Psoas muscle (tissue), 8 donors: ENCODE data around the gene MDH1. TPM values are rescaled to one million over a fixed set of nuclear protein-coding genes. Genes with fewer than 3 reads are reported as not detected.

Experiments
- ATAC-seq, 4 donors: fragments of 200-7000 bp; cut with Tn5 transposase; one replicate each; pipeline ENCODE4 v1.9.1; 2020; ENCODE audit warnings: moderate library complexity in 3 of 4, mild to moderate bottlenecking in 2 of 4
- DNase-seq, 2 donors: peaks; one replicate each; pipeline ENCODE4 v3.0.0-alpha.2; 2020
- H3K27ac ChIP-seq: fragments of 200-600 bp; one replicate; pipeline ENCODE4 v1.8.0; 2022
- H3K27me3 ChIP-seq, 3 donors: fragments of 200-600 bp in 1 of 3; one replicate each; pipeline versions ENCODE4 v1.6.1 to v1.8.0; 2013 to 2022; ENCODE audit warnings: low read length in 2 of 3, mild to moderate bottlenecking in 2 of 3, moderate library complexity in 1 of 3; ENCODE audit not compliant: insufficient read depth in 3 of 3
- H3K36me3 ChIP-seq, 2 donors: fragments of 200-600 bp in 1 of 2; one replicate each; pipeline versions ENCODE4 v1.6.1 to v1.8.0; 2013 to 2022; ENCODE audit warnings: low read depth in 1 of 2, mild to moderate bottlenecking in 1 of 2, moderate library complexity in 1 of 2; ENCODE audit not compliant: insufficient read depth in 1 of 2
- H3K4me1 ChIP-seq: fragments of 200-600 bp; one replicate; pipeline ENCODE4 v1.8.0; 2022
- H3K4me3 ChIP-seq: fragments of 200-600 bp; one replicate; pipeline ENCODE4 v1.8.0; 2022; ENCODE audit warnings: mild to moderate bottlenecking
- H3K9me3 ChIP-seq: fragments of 200-600 bp; one replicate; pipeline ENCODE4 v1.8.0; 2022
- WGBS, 3 donors: extraction: QIAGEN DNeasy Blood & Tissue Kit; methylation state at CpG; one replicate each; pipeline versions ENCODE4 v1.1.6 to v1.1.7; 2013; 5-methylcytosine and 5-hydroxymethylcytosine counted together
- intact Hi-C, 2 donors: fragments of 100-400 bp; cut with DNase I; formaldehyde crosslinking; loops; one replicate each; pipeline versions ENCODE4 v1.11.0 to v1.14.2; 2022
- polyA plus RNA-seq, 3 donors: library from polyadenylated mRNA; stranded (reverse); fragments of 200-250 nt; gene quantifications; one replicate each; pipeline ENCODE4 v1.2.3, GENCODE V29; 2013
- total RNA-seq, 4 donors: library from RNA; stranded (reverse); fragmentation: NEBNext Ultra II Directional in 2 of 4; extraction: Animal tissue kit (Norgen Biotek cat#: 25700) in 2 of 4; gene quantifications; one replicate each; pipeline versions ENCODE4 v1.2.1 to v1.2.4, GENCODE V29; 2021 to 2023
- TF ChIP-seq, protein P1 (sequence below): fragments of 200-600 bp; IDR thresholded peaks from one replicate; pipeline ENCODE4 v1.8.0; 2022; ENCODE audit warnings: antibody characterized with exemption
- donor health status: healthy with polysubstance abuse.
- donor health status: DM: no; HTN: no; CAD: no; lungs with moderate emphysema.
- donor health status: Bipolar disorder and iron deficiency.
- donor health status: healthy.
- donor health status: DM: yes; HTN: yes; CAD: no.
- donor health status: DM: no; HTN: no; CAD: no.
- donor health status: DM: no; HTN: no; CAD: no.
- donor health status: DM: yes; HTN: yes; CAD: no.

Gene MDH1
- total and polyA plus RNA-seq, 7 donors = 185 to 564 (median 386) TPM

DNA sequence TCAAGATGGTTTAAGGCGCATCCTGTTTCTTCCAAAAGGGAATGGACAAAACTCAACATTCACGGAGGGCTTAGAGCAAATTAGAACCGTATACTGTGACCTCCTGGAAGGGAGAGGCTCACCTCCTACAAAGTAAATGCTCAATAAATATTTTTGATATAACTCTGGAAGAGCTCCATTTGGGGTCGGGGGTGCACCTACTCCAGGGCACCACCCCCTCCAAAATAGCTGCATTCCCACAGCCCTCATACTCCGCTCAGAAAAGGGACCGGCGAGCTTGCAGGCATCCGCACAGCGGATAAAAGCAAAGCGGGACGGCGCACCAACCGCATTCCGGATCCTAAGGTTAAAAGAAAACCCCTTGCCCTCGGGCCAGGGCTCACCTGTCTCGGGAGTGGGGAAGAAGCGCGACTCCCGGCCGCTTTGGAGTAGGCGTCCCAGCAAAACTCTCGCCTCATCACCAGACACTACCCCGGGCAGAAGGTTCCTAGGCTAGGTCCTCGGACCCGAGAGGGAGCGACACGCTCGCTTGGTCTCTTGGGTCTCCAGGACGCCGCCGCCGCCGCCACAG is 864 bp upstream of the MDH1 start:
- Histone ChIP-seq H3K9me3 (no peaks in the 10 kb centered on the region), H3K4me3 (peak overlapping the region; percentile 79), H3K36me3 (no peaks in the 10 kb centered on the region), H3K27ac (peak overlapping the region; percentile 76), H3K4me1 (peaks cover 42% of the 10 kb centered on the region), H3K27me3 (no peaks in the 10 kb centered on the region)
- 0 to 1% (median 0%) methylated on average over 33 of the region's 33 CpGs for whole genome bisulfite sequencing, 3 donors
- TF ChIP-seq, protein P1, sequence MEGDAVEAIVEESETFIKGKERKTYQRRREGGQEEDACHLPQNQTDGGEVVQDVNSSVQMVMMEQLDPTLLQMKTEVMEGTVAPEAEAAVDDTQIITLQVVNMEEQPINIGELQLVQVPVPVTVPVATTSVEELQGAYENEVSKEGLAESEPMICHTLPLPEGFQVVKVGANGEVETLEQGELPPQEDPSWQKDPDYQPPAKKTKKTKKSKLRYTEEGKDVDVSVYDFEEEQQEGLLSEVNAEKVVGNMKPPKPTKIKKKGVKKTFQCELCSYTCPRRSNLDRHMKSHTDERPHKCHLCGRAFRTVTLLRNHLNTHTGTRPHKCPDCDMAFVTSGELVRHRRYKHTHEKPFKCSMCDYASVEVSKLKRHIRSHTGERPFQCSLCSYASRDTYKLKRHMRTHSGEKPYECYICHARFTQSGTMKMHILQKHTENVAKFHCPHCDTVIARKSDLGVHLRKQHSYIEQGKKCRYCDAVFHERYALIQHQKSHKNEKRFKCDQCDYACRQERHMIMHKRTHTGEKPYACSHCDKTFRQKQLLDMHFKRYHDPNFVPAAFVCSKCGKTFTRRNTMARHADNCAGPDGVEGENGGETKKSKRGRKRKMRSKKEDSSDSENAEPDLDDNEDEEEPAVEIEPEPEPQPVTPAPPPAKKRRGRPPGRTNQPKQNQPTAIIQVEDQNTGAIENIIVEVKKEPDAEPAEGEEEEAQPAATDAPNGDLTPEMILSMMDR = no peak
- DNase-seq (no peak), ATAC-seq (no peak)
- intact Hi-C loops = loop anchor here in 1 of 2 donors (5.0 kb wide), 1 partner anchor 254 kb away; the partner anchor contains the start of gene UGP2

DNA sequence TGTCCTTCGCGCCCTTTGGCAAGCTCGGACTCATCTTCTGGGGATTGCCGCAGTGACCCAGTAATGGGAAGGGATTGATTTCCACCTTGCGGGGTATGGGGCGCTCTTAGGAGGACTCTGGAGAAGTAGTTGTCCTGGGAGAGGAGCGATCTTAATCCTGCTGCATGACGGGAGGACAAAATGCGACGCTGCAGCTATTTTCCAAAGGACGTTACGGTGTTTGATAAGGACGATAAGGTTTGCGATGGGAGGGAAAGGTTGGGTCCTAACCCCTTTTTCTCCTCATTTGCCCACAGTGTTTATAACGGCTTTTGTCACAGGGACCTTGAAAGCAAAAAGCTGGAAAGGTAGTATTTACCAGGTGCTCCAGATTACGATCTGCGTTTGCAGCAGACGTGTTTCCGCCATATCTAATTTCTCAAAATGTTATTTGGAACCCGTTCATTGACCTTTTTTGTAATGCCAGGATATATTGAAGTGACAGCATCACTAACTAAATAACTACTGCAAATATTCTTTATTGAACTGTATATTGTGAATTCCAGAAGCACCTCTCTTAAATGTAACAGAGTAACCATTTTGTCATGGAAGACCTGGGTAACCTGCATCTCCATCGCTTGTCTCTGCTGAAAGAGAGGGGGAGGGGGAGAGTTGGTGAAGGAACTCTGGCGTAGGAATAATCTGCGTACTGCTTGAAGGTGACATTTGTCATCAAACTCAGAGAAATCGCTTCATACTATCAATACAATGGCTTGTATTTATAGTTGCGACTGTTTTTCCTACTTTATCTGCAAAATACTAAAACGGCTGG is 590 bp downstream of the MDH1 start:
- no peaks in the 10 kb centered on the region for H3K9me3 ChIP-seq
- peak; percentile 27 to 35 (median 31) for ATAC-seq
- H3K27ac ChIP-seq = peak overlapping the region; percentile 76
- intact Hi-C loops = loop anchor here in 1 of 2 donors (5.0 kb wide), 1 partner anchor 253 kb away; the partner anchor contains the start of gene UGP2
- WGBS, 3 donors = 4 to 5% (median 5%) methylated on average over 26 of the region's 26 CpGs
- H3K27me3 ChIP-seq = no peaks in the 10 kb centered on the region
- H3K4me3 ChIP-seq = peak overlapping the region; percentile 79
- TF ChIP-seq, protein P1 = no peak
- H3K4me1 ChIP-seq = peaks cover 43% of the 10 kb centered on the region
- no peak for DNase-seq
- H3K36me3 ChIP-seq = peaks cover 0 to 13% of the 10 kb centered on the region in 2 donors

DNA sequence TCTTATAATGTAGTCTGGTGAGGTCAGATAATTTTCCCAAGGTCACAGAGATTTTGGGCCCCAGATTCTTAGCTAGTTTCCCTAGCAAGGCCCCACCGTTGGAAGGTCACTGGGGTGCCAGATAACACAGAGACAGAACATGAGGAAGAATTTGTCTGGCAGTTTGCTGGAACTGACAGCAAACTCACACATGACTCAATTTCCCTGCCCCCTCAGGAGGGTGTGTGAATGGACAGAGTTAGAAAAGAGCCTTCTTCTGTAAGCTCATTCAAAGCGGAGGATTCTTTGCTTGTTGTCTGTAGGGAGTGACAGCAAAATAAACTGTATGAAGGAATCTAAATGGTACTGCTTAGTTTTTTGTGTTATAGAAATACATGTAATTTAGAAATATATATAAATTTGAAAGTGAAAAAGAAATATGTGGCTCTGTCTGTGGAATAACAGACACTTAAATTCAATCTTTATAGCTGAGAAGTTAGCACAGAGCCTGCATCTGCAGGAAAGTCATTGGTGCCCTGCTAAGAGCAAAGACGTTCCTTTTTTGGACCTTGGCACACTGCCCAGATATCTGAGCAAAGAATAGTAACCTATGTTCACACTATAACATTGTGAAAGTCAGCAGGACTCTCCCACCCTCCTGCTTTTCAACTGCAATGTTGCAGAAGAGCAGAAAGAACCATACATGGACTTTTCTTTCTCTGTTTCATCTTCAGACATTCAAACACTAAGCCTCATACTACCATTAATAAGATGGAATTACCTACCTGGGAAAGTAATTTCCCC is 2.1 kb downstream of the MDH1 start:
- intact Hi-C loops = loop anchor here in 1 of 2 donors (10.0 kb wide), 1 partner anchor 274 kb away; no protein-coding TSS in a partner anchor
- H3K36me3 ChIP-seq = peaks cover 0 to 28% of the 10 kb centered on the region in 2 donors
- DNase-seq = no peak
- WGBS, 3 donors = 30 to 38% (median 31%) methylated on average over 3 of the region's 3 CpGs
- TF ChIP-seq, protein P1 = no peak
- H3K4me3 ChIP-seq = peak overlapping the region; percentile 79
- ATAC-seq = peak in 2 of 4 donors; percentile 53 to 54
- peaks cover 43% of the 10 kb centered on the region for H3K4me1 ChIP-seq
- no peaks in the 10 kb centered on the region for H3K27me3 ChIP-seq
- no peaks in the 10 kb centered on the region for H3K9me3 ChIP-seq
- H3K27ac ChIP-seq = peak overlapping the region; percentile 56

DNA sequence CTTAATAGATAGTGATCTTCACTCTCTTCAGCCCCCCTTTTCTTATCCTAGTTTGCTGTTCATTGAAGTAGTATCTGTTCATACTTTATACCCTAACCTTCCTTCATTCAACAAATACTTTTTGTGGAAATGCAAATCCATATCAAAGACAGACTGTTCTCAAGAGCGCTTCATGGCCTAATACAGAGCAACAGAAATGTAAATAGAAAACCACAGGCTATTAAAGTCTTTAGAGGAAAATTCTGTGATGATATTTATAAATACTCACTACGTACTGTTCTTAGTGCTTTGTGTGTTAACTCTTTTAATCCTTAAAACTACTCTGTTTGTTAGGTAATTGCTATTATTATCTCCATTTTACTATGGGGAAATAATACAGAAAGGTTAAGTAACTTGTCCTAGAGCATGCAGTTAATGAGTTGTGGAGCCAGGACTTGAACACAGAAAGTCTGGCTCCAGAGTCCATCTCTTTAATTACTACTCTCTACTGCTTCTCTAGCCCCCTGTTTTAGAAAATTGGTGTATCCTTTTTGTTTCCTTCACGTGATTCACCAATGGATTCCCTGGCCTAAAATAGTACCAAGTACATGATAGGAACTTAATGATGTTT is 2.9 kb downstream of the MDH1 start:
- Histone ChIP-seq H3K27me3 (no peaks in the 10 kb centered on the region), H3K27ac (peak overlapping the region; percentile 56), H3K36me3 (peaks cover 0 to 36% of the 10 kb centered on the region in 2 donors), H3K4me3 (no peak overlapping the region), H3K4me1 (peaks cover 43% of the 10 kb centered on the region), H3K9me3 (no peaks in the 10 kb centered on the region)
- ATAC-seq (peak in 2 of 4 donors; percentile 30 to 39), DNase-seq (no peak)
- WGBS, 3 donors = 45 to 52% (median 48%) methylated on average over 3 of the region's 3 CpGs
- TF ChIP-seq, protein P1 = no peak
- intact Hi-C loops = loop anchor here in 1 of 2 donors (10.0 kb wide), 1 partner anchor 273 kb away; no protein-coding TSS in a partner anchor
